WERI-Rb-1 (cell line): ENCODE measurements around the gene PLXDC2.
"Not testable (repeated sequence)": the region's sequence is repeated elsewhere in the genome, so short reads cannot be mapped to it uniquely, and the experiment has no call there.

Source experiments
- DNase-seq: peaks from one replicate; pipeline ENCODE4 v3.0.0-alpha.2; 2020
- H3K27ac ChIP-seq: fragments of 250-450 bp; sonication (Bioruptor Pico); 2 replicates; pipeline ENCODE4 v1.5.1; 2020; ENCODE audit warnings: mild to moderate bottlenecking, moderate library complexity
- H3K27me3 ChIP-seq: fragments of 250-450 bp; sonication (Bioruptor Pico); 2 replicates; pipeline ENCODE4 v1.5.1; 2021; ENCODE audit warnings: mild to moderate bottlenecking, low read depth, moderate library complexity; ENCODE audit not compliant: insufficient read depth, severe bottlenecking
- H3K36me3 ChIP-seq: fragments of 250-450 bp; sonication (Bioruptor Pico); 2 replicates; pipeline ENCODE4 v1.5.1; 2020; ENCODE audit warnings: mild to moderate bottlenecking, moderate library complexity
- H3K4me3 ChIP-seq: 2 replicates; pipeline ENCODE4 v1.5.1; 2011; ENCODE audit warnings: low read depth, mild to moderate bottlenecking, control low read depth, low read length
- H3K9me3 ChIP-seq: fragments of 250-450 bp; sonication (Bioruptor Pico); 2 replicates; pipeline ENCODE4 v1.5.1; 2021; ENCODE audit warnings: mild to moderate bottlenecking, moderate library complexity; ENCODE audit not compliant: severe bottlenecking
- TF ChIP-seq, protein P1 (sequence below): IDR thresholded peaks from 2 replicates; pipeline ENCODE4 v1.5.1; 2011; ENCODE audit warnings: low read depth, mild to moderate bottlenecking, control low read depth, inconsistent platforms, low read length

Gene PLXDC2

DNA sequence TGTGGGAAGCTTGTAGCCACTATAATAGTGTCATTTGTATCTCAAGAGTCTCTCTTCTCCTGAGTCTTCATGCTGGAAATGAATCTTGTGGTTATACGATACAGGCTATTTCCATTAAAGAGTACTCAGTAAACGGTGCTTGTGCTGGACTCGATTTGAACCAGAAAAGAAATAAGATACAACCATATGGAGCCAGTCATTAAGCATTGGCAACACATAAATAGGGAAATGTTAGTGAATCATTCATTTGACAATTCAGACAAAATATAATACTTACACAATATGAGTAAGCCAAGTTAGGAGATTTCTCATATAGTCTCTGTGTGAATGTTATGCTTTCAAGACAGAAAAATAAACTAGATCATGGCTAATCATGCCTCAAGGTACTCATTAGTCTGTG lies 356.8 kb downstream of the PLXDC2 start:
- TF ChIP-seq, protein P1, sequence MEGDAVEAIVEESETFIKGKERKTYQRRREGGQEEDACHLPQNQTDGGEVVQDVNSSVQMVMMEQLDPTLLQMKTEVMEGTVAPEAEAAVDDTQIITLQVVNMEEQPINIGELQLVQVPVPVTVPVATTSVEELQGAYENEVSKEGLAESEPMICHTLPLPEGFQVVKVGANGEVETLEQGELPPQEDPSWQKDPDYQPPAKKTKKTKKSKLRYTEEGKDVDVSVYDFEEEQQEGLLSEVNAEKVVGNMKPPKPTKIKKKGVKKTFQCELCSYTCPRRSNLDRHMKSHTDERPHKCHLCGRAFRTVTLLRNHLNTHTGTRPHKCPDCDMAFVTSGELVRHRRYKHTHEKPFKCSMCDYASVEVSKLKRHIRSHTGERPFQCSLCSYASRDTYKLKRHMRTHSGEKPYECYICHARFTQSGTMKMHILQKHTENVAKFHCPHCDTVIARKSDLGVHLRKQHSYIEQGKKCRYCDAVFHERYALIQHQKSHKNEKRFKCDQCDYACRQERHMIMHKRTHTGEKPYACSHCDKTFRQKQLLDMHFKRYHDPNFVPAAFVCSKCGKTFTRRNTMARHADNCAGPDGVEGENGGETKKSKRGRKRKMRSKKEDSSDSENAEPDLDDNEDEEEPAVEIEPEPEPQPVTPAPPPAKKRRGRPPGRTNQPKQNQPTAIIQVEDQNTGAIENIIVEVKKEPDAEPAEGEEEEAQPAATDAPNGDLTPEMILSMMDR: no peak
- Histone ChIP-seq H3K27ac (no peak overlapping the region), H3K27me3 (no peaks in the 10 kb centered on the region), H3K36me3 (no peaks in the 10 kb centered on the region), H3K4me3 (no peak overlapping the region), H3K9me3 (no peaks in the 10 kb centered on the region)
- DNase-seq: no peak

DNA sequence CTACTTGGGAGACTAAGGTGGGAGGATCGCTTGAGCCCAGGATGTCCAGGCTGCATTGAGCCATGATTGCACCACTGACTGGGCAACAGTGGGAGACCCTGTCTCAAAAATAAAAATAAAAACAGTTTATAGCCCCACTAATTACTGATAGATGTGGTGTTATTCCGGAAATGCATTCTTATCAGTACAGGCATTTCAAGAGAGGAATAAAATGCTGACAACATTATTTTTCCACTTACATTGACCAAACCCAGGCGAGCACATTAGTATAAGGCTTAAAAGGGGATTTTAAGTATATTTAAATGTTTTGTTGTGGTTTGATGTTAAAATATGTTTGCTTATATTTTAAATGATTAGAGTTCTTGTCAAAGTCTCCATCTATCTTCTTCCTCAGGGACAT lies 359.5 kb downstream of the PLXDC2 start:
- TF ChIP-seq, protein P1: no peak
- Histone ChIP-seq H3K9me3 (no peaks in the 10 kb centered on the region), H3K4me3 (no peak overlapping the region), H3K27me3 (no peaks in the 10 kb centered on the region), H3K27ac (no peak overlapping the region), H3K36me3 (no peaks in the 10 kb centered on the region)
- DNase-seq: no peak

DNA sequence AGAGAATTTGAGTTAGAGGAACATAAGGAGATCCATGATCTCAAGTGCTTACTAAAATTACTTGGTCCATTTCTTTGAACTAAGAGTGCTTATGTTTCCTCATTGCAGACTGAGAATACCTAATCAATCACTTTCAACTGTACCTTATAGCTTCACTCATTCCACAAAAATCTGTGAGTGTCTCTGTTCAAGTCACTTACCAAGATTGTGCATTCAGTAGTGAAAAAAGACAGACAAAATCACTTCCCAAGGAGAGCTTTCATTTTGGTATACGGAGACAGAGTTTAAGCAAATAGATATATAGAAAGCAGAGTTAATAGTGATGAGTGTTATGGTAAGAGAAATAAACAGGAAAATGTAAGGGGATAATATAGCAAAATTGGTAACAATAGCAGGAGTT lies 364.5 kb downstream of the PLXDC2 start:
- Histone ChIP-seq H3K27ac (no peak overlapping the region), H3K36me3 (no peaks in the 10 kb centered on the region), H3K27me3 (no peaks in the 10 kb centered on the region), H3K4me3 (no peak overlapping the region), H3K9me3 (no peaks in the 10 kb centered on the region)
- TF ChIP-seq, protein P1: no peak
- DNase-seq: no peak

DNA sequence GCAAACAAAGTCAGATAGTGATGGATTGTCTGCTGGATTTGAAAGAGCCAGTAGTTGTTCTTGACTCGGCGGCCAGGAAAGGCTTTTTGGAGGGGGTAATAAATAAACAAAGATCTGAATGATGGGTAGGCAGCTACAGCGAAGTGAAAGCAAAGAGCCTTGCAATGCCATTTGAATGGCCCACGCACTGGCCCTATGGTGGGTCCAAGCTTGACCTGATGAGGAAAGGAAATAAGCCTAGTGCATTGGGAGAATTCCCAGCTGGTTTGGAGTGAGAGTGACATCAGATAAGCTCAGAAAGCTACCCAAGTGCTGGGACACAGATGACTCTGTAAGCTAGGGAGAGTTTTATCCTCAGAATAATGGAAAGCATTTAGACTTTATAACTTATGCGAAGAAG lies 365.2 kb downstream of the PLXDC2 start:
- no peaks in the 10 kb centered on the region for H3K27me3 ChIP-seq
- no peaks in the 10 kb centered on the region for H3K36me3 ChIP-seq
- H3K4me3 ChIP-seq: no peak overlapping the region
- no peak overlapping the region for H3K27ac ChIP-seq
- TF ChIP-seq, protein P1: no peak
- no peak for DNase-seq
- H3K9me3 ChIP-seq: no peaks in the 10 kb centered on the region

DNA sequence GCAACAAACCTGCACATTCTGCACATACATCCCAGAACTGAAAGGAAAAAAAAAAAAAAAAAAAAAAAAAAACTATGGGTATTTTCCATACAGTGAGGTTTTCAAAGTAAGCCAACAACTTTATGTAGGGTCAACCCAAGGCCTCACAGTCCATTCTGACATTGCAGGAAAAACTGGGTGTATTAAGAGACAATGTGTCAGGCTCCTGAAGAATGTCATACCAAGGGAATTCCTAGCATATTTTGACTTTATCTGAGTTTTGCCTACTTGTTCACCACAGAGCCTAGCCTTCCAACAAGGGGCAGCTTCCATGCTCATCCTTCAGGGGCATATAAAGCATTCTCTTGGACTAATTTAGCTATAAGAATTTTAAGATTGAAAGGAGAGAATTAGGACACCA lies 368.9 kb downstream of the PLXDC2 start:
- DNase-seq: no peak

DNA sequence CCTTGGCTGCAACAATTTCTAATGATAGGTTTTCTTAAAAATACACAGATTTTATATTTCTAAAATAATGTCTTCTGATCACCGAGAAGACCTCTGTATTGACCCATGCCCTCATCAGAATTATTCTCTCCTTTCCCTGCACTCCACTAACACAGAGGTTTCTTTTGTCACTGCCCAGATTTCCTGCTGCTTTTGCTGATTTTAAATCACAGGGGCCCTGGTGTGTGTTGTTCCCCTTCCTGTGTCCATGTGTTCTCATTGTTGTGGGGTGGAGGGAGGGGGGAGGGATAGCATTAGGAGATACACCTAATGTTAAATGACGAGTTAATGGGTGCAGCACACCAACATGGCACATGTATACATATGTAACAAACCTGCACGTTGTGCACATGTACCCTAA lies 375.2 kb downstream of the PLXDC2 start:
- H3K9me3 ChIP-seq, H3K36me3 ChIP-seq, H3K4me3 ChIP-seq, H3K27ac ChIP-seq, DNase-seq, H3K27me3 ChIP-seq: not testable (repeated sequence)

More for the DNA sequence above, 368.9 kb downstream of the PLXDC2 start:
- TF ChIP-seq, protein P1: no peak
- Histone ChIP-seq H3K4me3 (no peak overlapping the region), H3K27ac (no peak overlapping the region), H3K9me3 (no peaks in the 10 kb centered on the region), H3K36me3 (no peaks in the 10 kb centered on the region), H3K27me3 (no peaks in the 10 kb centered on the region)
